Pancreas (tissue), 10 donors: ENCODE data around the gene VPS51. TPM values are rescaled to one million over a fixed set of nuclear protein-coding genes. Genes with fewer than 3 reads are reported as not detected.

ENCODE experiments used
- ATAC-seq, 4 donors: fragments of 200-7000 bp; cut with Tn5 transposase; one replicate each; pipeline versions ENCODE4 v1.8.0 to v1.9.1; 2020; ENCODE audit warnings: mild to moderate bottlenecking in 4 of 4, moderate library complexity in 4 of 4
- DNase-seq, 6 donors: peaks; one replicate each; pipeline ENCODE4 v3.0.0-alpha.2; 2020
- FAIRE-seq: peaks from 2 replicates; lab custom pipeline; 2012; peaks lifted over from hg19 to GRCh38; lab: Jason Lieb, UNC
- H3K27ac ChIP-seq, 4 donors: fragments of 200-600 bp; sonication (generic); 1 replicate in 3 of 4; 2 replicates in 1 of 4; pipeline versions ENCODE4 v1.5.0 to v1.8.0; 2020
- H3K27me3 ChIP-seq, 4 donors: fragments of 200-600 bp; one replicate each; pipeline ENCODE4 v1.8.0; 2021
- H3K36me3 ChIP-seq, 3 donors: fragments of 200-600 bp; sonication (generic) in 1 of 3; one replicate each; pipeline versions ENCODE4 v1.5.0 to v1.8.0; 2020 to 2021
- H3K4me1 ChIP-seq, 3 donors: fragments of 200-600 bp; one replicate each; pipeline ENCODE4 v1.8.0; 2021
- H3K4me3 ChIP-seq, 4 donors: fragments of 200-600 bp; sonication (generic) in 2 of 4; one replicate each; pipeline versions ENCODE4 v1.5.0 to v1.8.0; 2020 to 2021
- H3K9me3 ChIP-seq, 4 donors: fragments of 200-600 bp; one replicate each; pipeline ENCODE4 v1.8.0; 2021
- WGBS, 2 donors: extraction: QIAGEN DNeasy Blood & Tissue Kit; methylation state at CpG; one replicate each; pipeline ENCODE4 v1.1.7; 2013; 5-methylcytosine and 5-hydroxymethylcytosine counted together
- intact Hi-C, 3 donors: fragments of 100-400 bp; cut with DNase I; formaldehyde crosslinking; loops; one replicate each; pipeline versions ENCODE4 v1.11.1 to v1.14.2; 2022
- polyA plus RNA-seq, 2 donors: library from polyadenylated mRNA; stranded (reverse); fragments of 200-250 nt; gene quantifications; one replicate each; pipeline ENCODE4 v1.2.3, GENCODE V29; 2013
- total RNA-seq, 6 donors: library from RNA; stranded (reverse); fragmentation: NEBNext Ultra II Directional in 4 of 6; extraction: Animal tissue kit (Norgen Biotek cat#: 25700) in 4 of 6; gene quantifications; one replicate each; pipeline versions ENCODE4 v1.2.1 to v1.2.4, GENCODE V29; 2021 to 2023
- TF ChIP-seq, protein P1 (sequence below), 4 donors: fragments of 200-600 bp; sonication (generic) in 3 of 4; IDR thresholded peaks; one replicate each; pipeline versions ENCODE4 v1.5.0 to v1.8.0; 2021; ENCODE audit warnings: antibody characterized with exemption in 4 of 4
- donor health status: healthy with polysubstance abuse.
- donor health status: DM: no; HTN: no; CAD: no; lungs with moderate emphysema.
- donor health status: DM: no; HTN: no; CAD: no.
- donor health status: control.
- donor health status: control.
- donor health status: Bipolar disorder and iron deficiency.
- donor health status: DM: yes; HTN: yes; CAD: no.
- donor health status: DM: no; HTN: no; CAD: no.
- donor health status: DM: no; HTN: no; CAD: no.
- donor health status: DM: yes; HTN: yes; CAD: no.

The VPS51 gene
- total and polyA plus RNA-seq, 8 donors: 85.4 to 179 (median 130) TPM

- TF ChIP-seq, protein P1, sequence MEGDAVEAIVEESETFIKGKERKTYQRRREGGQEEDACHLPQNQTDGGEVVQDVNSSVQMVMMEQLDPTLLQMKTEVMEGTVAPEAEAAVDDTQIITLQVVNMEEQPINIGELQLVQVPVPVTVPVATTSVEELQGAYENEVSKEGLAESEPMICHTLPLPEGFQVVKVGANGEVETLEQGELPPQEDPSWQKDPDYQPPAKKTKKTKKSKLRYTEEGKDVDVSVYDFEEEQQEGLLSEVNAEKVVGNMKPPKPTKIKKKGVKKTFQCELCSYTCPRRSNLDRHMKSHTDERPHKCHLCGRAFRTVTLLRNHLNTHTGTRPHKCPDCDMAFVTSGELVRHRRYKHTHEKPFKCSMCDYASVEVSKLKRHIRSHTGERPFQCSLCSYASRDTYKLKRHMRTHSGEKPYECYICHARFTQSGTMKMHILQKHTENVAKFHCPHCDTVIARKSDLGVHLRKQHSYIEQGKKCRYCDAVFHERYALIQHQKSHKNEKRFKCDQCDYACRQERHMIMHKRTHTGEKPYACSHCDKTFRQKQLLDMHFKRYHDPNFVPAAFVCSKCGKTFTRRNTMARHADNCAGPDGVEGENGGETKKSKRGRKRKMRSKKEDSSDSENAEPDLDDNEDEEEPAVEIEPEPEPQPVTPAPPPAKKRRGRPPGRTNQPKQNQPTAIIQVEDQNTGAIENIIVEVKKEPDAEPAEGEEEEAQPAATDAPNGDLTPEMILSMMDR (IDR thresholded peaks at IDR 0.05): no peak
- H3K4me1 ChIP-seq: peaks cover 31 to 39% (median 38%) of the 10 kb centered on the region in 3 donors
- intact Hi-C loops: loop anchor here in 1 of 3 donors (10.0 kb wide), 1 partner anchor 100 kb away; the partner anchor contains the start of gene ARL2
- peak overlapping the region in 3 of 4 donors; percentile 38 to 75 (median 58) for H3K27ac ChIP-seq
- no peaks in the 10 kb centered on the region for H3K9me3 ChIP-seq
- no peak overlapping the region for H3K4me3 ChIP-seq
- H3K27me3 ChIP-seq: no peaks in the 10 kb centered on the region
- 85 to 88% methylated on average over 11 of the region's 11 CpGs for WGBS, 2 donors
- peak in 3 of 6 donors; percentile 40 to 74 (median 45) for DNase-seq
- H3K36me3 ChIP-seq: peaks cover 0 to 10% (median 0%) of the 10 kb centered on the region in 3 donors
- FAIRE-seq: no peak
- no peak for ATAC-seq
Observed at GRCh38 chr11:65114538-65115171, 18.6 kb downstream of the VPS51 start.

GRCh38 chr11:65115361-65116082 is 19.5 kb downstream of the VPS51 start:
- DNase-seq (peak in 4 of 6 donors; percentile 37 to 74 (median 48)), ATAC-seq (no peak), FAIRE-seq (no peak)
- Histone ChIP-seq H3K4me1 (peaks cover 31 to 38% (median 37%) of the 10 kb centered on the region in 3 donors), H3K36me3 (peaks cover 2 to 15% (median 3%) of the 10 kb centered on the region in 3 donors), H3K27ac (no peak overlapping the region), H3K9me3 (no peaks in the 10 kb centered on the region), H3K27me3 (no peaks in the 10 kb centered on the region), H3K4me3 (peak overlapping the region in 2 of 4 donors; percentile 81 to 88)
- intact Hi-C loops: loop anchor here in 1 of 3 donors (10.0 kb wide), 1 partner anchor 101 kb away; the partner anchor contains the start of gene ARL2
- TF ChIP-seq, protein P1 (IDR thresholded peaks at IDR 0.05): no peak
- 90% methylated on average over 19 to 21 of the region's 21 CpGs for WGBS, 2 donors

- Histone ChIP-seq H3K27ac (peak overlapping the region; percentile 81 to 97 (median 84)), H3K4me1 (peaks cover 34 to 45% (median 37%) of the 10 kb centered on the region in 3 donors), H3K27me3 (no peaks in the 10 kb centered on the region), H3K9me3 (no peaks in the 10 kb centered on the region), H3K4me3 (peak overlapping the region; percentile 43 to 88 (median 82)), H3K36me3 (peaks cover 2 to 19% (median 3%) of the 10 kb centered on the region in 3 donors)
- intact Hi-C loops: loop anchor here in 1 of 3 donors (10.0 kb wide), 1 partner anchor 102 kb away; the partner anchor contains the start of gene ARL2
- DNase-seq (peak in 5 of 6 donors; percentile 49 to 88 (median 75)), ATAC-seq (peak in 3 of 4 donors; percentile 3 to 10 (median 5)), FAIRE-seq (no peak)
- WGBS, 2 donors: 12 to 14% methylated on average over 62 to 68 of the region's 68 CpGs
- TF ChIP-seq, protein P1 (IDR thresholded peaks at IDR 0.05): no peak
Observed at GRCh38 chr11:65116370-65117205, 20.6 kb downstream of the VPS51 start.

DNA sequence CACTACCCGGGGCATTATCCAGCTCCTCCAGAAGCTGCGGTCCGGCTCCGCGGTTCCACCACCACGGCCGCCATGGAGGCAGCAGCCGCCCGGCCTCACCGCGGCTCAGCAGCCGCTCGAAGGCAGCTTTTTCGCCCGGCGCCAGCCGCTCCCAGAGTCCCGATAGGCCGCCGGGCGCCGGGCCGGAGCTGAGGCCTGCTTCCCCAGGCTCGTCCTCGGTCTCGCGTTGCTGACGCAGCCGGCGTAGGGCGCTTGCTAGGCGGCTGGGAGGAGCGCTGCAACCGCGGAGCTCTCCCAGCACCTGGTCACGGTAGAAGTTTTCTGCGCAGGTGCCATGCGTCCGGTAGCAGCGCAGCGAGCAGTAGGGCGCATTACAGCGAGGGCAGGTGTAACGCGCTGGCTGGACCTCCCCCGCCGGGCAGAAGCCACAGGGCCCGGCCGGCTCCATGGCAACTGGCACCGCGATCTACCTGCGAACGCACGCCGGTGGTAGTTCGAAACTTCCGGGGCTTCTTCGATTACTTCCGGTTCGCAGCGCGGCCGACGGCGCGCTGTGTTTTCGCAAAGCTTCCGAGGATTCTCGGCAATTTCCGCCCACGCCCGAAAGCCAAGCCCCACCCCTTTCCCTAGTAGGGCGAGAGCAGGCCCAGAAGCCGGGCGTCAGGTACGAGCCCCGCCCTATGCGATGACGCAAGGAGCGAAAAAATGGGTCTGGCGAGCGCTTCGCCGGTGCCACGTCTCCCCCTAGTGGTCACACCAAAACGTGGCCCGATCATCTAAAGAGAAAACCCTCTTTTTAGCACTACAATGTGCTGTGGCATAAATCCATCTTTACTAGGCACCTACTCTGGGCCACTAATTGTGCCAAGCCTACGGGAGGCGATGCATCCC is 21.4 kb downstream of the VPS51 start, which contains the start of gene ZNHIT2:
Gene ZNHIT2 (minus strand): TSS at position 496 of the 891 bp plus-strand sequence. CDS start 48 bp downstream, at position 448.
- TF ChIP-seq, protein P1 (IDR thresholded peaks at IDR 0.05): peak; percentile 88 to 94 (median 90)
- ATAC-seq (peak; percentile 72 to 89 (median 82)), FAIRE-seq (peak; percentile 91), DNase-seq (peak; percentile 98 to 100 (median 100))
- Histone ChIP-seq H3K9me3 (no peaks in the 10 kb centered on the region), H3K27ac (peak within 1 kb of the TSS; percentile 81 to 97 (median 84)), H3K4me1 (peaks cover 34 to 45% (median 37%) of the 10 kb centered on the region in 3 donors), H3K4me3 (peak within 1 kb of the TSS; percentile 43 to 88 (median 82)), H3K27me3 (no peaks in the 10 kb centered on the region), H3K36me3 (peaks cover 2 to 19% (median 3%) of the 10 kb centered on the region in 3 donors)
- WGBS, 2 donors: 0 to 1% methylated on average over 89 of the region's 89 CpGs
- intact Hi-C loops: loop anchor here in 1 of 3 donors (10.0 kb wide), 1 partner anchor 103 kb away; the partner anchor contains the start of gene ARL2
